COLO829 (cell line): ENCODE measurements around the gene SCG5.

ENCODE experiments used
- DNase-seq: peaks from one replicate; pipeline ENCODE4 v3.0.0; 2012; ENCODE audit warnings: low spot score

Gene SCG5

DNA sequence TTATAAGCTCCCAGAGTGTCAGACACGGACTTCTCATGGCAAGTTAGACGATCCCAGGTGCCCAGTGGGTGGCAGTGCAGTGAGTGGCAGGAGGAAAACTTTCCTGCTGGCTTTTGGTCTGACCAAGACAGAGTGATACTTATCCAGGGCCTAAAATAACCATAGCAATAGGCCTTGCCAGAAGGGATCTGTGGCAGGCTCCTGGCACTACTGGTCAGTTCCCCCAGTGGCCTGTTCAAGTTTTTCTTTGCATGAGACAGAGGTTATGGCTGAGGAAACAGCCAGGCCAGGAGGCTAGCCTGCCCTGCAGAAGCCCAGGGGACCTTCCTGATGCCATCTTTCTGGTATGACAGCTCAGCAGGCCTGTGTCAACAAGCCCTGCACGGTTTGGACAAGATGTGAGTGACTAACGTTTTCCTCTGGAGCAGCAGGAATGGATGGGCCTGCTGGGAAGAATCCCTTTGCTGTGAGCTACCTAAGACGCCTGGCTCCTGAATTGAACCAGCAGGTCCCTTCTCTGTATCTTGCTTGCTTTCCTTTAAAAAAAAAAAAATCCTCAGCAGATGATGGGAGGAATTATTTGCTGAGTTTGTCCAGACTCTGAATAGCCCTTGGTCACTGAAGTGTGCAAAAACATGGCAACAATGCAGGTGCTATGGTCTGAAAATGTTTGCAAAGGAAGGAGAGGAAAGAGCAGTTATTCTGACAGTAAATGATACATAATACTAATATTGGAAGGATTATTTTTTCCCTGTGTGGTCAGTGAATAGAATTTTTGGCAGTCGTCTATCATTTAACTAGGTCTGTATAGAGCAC, 18.0 kb downstream of the SCG5 start:
- DNase-seq: no peak

- no peak for DNase-seq
Measured at GRCh38 chr15:32663671-32664070, 22.2 kb downstream of the SCG5 start.

- DNase-seq: no peak
Measured at GRCh38 chr15:32664796-32665195, 23.3 kb downstream of the SCG5 start.

DNA sequence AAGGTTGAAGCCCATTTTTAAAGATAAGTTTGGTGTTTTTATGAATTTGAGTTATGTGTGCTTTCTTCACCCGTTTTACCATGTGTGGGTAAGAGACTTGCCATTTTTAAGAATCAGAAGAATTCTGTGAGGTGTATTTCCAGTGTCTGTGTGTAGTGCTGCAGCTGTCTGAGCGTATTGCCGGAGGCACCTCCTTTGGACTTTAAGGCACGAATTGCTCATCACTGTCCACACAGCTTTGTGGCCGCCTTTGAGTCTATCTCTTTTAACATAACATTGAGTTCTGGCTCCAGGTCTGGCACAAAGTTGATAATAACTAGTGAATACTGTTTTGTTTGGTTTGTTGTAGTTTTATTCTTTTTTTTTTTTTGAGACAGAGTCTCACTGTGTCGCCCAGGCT, 25.8 kb downstream of the SCG5 start:
- no peak for DNase-seq

GRCh38 chr15:32668942-32669341, 27.4 kb downstream of the SCG5 start:
- no peak for DNase-seq

DNA sequence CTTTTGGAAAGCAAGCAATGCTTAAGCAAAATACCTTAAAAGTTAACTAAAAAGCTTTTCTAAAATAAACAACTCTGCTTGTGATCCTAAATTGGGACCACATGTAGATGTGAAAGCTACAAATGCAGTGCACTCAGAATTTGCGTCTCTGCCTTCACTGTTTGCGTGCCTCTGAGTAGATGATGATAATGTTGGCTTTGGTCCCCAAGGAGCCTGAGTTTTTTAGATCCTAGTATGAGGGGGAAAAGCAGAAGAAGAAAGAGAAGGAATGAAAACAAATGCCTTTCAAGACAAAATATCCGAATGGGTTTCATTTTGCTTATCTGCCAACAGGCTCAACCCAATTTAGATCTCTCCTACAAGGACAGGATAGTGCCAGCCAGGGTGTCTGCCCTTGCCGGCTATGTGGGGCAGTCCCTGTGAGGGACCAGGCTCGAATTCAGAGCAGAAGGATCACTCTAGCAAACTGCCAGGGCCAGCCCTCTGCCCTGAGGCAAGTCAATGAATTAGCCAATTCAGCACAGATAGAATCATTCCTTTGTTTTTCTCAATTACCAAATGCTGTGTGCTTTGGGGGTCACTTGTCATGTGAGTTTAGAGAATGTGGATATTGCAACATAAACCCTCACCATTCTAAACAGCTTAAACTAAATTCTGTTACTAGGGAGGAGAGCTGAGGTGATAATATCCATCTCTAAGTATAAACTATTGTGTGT, 28.5 kb downstream of the SCG5 start:
- DNase-seq: peak; percentile 78

DNA sequence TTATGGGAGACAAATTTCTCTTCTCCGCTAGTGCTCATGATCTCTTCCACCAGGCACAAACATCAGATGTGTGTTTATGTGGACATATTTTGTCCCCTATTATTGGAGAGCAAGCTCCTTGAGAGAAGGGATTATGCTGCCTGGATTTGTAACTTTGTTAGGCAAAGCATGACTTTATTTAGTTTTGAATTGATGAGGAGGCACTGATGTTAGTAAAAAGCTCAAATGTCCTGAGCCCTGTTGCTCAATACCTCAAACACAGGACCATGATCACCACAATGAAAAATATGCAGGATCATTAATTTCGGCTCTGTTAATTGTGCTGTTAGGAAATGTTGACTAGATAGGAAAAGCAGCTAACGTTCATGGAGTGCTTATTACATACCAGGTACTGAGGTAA, 29.1 kb downstream of the SCG5 start:
- DNase-seq: no peak

DNA sequence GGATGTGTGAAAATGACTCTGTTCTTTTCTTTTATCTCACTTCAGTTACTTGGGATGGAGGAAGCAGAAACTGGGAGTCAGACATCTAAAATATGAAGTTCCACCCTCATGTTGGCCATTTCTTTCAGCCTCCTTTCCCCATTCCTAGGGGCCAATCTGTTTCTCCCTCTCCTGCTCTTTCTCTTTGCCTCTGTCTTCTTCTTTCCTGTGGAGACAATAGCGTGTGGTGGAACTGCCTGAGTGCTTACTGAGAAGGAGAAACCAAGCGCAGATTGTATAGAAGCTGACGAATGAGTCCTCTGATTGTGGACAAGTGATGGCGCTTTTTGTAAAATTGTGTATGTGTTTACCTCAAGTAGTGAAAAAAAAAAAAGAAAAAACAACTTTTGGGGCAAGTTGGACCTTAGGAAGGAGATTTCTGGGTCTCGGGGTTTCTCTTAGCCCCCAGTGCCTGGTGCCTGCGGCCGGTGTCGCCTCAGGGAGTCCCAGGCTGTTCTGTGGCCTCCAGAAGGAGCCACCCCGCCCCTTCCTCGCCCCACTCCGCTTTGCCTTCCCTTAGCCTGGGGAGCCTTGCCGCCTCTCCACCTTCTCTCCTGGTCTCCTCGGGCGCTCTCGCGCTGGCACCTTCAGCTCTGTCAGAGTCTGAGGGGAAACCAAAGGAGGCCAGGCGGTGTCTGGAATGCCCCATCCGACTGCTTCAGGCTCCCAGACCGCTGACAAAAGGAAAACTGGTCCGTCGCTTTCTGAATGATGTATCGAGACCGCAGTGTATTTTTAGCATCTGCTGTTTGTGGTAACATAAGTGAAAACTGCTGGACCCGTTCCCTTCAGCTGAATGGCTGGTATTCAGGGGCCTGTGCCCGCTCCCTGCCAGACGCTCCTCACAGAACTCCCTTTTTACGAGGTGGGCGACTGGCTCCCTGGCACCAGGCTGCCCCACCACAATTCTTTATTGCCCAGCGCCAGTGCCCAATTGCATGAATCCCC, 30.1 kb downstream of the SCG5 start:
- DNase-seq: no peak

DNA sequence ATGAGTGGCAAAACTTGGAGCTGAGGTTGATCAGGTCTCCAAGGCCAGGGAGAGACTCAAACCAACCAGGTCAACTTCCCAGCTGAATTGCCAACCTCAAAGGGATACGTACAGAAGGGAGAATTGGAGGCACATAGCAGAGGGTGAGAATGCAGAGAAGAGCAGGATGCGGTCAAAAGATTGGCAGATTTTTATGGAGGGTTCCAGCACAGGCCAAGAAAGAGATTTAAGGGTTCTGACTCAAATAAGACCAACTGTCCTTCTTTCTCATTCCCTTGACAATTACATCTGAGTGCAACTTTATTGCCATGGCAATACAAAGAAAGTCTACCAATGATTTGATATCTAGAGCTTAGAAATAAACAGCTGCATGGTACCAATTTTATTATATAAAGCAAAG, 33.2 kb downstream of the SCG5 start:
- no peak for DNase-seq

GRCh38 chr15:32675466-32675865, 34.0 kb downstream of the SCG5 start:
- no peak for DNase-seq

DNA sequence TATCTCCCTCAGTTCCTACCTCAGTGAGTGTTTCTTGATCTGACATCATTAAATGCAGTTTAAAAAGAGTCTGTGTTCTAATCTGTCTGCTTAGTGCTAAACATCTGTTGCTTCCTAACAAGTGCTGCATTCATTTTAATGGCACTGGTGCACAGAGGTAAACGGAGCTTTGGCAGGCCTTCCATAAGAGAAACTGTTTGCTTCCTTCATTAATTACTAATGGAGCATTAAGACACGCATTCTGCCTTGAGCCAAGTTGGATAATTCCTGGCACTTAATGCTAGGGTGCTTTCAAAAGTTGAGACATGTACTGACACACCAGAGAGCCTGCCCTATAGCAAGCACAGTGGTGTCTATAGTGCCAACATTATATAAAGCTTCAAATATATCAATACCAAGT, 34.7 kb downstream of the SCG5 start:
- no peak for DNase-seq

GRCh38 chr15:32677238-32677750, 35.8 kb downstream of the SCG5 start:
- DNase-seq: peak; percentile 33

- no peak for DNase-seq
Measured at GRCh38 chr15:32679298-32679690, 37.8 kb downstream of the SCG5 start.

DNA sequence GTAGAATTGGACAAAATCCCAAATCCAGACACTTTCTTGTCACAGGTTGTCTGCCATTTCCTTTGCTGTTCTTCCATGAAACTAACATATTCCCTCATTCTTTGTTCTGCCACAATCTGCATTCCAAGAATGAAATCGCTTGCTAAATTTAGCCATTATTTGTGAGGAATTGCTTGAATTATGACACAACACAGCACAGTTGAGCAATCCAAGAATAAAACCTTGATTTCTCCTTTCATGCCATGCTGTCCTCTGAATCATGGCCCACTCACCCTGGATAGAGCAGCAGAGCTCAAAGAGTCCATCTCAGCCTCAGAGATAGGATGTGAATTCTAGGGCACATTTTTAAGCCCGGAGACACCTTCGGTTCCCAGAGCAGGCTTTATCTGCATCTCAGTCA, 41.1 kb downstream of the SCG5 start:
- DNase-seq: no peak

- no peak for DNase-seq
Measured at GRCh38 chr15:32682977-32683630, 41.6 kb downstream of the SCG5 start.

GRCh38 chr15:32683906-32684584, 42.5 kb downstream of the SCG5 start:
- DNase-seq: peak; percentile 43

GRCh38 chr15:32685576-32685975, 44.1 kb downstream of the SCG5 start:
- DNase-seq: no peak

DNA sequence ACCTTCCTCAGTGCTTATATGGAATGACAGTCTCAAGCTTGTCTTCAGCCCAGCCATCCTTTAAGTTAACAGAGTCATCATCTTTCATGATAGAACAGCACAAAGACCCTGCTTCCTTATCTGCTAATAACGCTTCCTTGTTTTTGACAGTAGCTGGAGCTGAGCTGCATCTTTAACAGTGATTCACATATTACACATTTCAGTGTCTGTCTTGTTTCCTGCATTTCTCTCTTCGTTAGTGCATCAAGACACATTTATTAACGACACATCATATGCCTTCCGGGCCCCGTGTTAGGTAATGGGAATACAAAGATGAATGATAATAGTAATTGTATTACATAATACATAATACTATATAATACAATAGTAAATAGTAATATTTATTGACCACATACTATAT, 46.0 kb downstream of the SCG5 start:
- no peak for DNase-seq

DNA sequence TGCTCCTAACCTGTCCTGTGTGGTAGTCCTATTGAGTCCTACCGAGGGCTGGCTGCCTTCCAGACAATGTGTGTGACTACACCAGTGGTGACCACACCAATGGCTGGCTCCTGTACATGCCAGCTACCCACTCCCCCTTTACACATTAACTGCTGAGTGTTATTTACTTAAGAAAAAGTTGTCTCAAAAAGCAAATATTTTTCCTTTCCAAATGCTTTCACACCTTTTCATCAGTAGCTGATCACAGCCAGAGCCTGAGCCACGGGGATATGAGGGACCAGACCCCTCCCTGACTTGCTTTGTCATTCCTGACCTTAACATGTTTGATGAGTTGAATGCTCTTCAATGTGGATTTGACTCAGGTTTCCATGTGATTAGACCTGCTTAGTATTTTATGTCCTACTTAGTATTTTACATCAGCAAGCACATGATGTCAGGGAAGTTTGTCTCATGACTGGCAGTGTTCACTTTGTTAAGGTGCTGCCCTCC, 46.7 kb downstream of the SCG5 start:
- no peak for DNase-seq

DNA sequence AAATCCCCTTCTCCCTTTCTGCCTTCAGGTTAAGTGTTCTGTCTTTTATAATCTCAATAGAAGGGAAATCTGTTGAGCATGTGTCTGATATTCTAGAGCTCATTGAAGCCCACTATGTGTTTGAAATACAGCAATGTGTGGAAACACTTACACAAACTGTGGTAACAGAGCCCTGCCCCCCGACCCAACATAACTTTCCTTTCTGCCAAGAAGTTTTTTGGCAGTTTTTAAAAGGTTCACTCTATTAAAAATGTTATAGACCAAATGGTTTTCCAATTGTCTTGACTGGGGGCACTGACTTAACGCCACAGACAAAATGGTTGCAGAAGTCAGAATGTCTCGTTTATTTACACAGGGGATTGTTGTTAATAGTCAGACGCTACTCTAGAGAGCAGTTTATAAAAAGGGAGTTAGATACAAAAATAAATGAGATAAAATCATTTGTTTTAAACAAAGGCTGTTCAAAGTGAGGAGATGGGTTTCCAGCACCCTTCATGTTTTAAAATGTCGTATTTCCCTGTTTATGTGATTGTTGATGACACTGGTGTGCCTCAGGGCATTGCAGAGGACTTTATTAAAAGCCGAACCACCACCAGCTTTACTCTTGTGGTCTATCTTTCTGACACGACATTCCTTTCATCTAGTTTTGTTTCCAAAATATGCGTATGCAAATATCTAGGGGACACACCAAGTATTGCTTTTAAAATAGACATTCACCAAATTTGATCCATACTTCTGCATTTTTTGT, 49.6 kb downstream of the SCG5 start:
- no peak for DNase-seq
